Activated CD4-positive, alpha-beta T cell treated with anti-CD3 and anti-CD28 coated beads, Interleukin-2, amount 50 U/mL, for 24 hours (primary cell): ENCODE data around the gene IGFL1.
"Not testable (repeated sequence)": the region's sequence is repeated elsewhere in the genome, so short reads cannot be mapped to it uniquely, and the experiment has no call there.

ENCODE experiments used
- DNase-seq, 2 donors: peaks; one replicate each; pipeline ENCODE4 v3.0.0-alpha.2; 2020; ENCODE audit warnings: low read depth in 1 of 2, low spot score in 1 of 2

Gene IGFL1

DNA sequence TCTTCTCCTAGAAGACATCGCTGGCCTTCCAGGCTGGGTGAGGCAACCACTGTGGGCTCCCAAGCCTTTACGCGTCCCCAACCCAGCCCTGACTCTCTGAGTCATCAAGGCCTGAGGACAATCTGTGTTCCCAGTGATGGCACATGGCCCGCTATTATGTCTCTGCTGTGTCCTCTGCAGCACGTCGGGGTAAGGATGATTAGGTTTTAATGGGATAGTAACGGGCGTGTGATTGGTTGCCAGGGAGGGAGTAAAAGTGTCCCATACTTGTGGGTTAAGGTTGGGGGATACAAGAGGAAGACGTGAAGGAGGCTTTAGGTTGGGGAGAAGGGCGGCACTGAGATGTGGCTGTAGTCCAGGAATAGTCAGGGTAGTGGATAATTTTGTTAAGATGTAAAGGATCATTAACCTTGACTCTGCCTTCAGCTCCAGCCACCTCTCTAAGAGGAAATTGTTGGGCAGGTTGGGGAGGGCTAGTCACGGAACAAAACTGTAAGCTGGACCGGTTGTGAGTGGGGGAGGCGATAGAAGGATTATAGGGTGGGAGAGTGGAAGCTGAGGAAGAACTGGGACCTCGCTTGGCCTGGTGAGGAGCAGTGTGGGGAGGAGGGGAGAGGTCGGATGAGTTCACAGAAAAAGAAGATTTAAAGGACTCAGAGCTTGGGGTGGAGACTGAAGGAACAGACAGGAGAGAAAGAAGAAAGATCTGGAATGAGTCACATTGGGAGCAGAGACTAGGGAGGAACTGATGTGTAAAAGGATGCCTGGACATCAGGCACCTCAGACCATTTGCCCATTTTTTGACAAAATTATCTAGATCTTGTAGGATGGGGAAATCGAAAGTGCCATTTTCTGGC lies 27.9 kb upstream of the IGFL1 start:
- no peak for DNase-seq

- no peak for DNase-seq
Measured at GRCh38 chr19:46202426-46202825, 27.1 kb upstream of the IGFL1 start.

GRCh38 chr19:46202872-46203860 lies 26.4 kb upstream of the IGFL1 start:
- DNase-seq: no peak

DNA sequence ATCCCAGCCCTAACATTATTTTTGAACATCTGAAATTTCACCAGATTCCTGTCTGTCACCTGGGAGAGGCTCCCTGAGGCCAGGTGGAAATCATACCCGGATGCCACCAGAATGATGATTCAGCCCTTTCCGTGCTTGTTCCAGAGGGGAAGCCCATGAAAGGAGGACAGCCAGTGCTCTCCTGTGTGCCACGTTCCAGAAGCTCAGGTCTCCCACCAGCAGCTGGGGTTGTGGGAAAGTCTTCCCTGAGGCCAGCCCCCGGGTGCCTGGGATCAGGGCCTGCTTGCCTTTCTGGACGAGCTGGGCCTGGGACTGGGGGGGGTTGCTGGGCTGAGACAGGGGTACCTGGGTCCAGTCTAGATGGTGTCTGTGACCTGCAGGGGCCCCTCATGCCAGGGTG lies 25.5 kb upstream of the IGFL1 start:
- DNase-seq: no peak

DNA sequence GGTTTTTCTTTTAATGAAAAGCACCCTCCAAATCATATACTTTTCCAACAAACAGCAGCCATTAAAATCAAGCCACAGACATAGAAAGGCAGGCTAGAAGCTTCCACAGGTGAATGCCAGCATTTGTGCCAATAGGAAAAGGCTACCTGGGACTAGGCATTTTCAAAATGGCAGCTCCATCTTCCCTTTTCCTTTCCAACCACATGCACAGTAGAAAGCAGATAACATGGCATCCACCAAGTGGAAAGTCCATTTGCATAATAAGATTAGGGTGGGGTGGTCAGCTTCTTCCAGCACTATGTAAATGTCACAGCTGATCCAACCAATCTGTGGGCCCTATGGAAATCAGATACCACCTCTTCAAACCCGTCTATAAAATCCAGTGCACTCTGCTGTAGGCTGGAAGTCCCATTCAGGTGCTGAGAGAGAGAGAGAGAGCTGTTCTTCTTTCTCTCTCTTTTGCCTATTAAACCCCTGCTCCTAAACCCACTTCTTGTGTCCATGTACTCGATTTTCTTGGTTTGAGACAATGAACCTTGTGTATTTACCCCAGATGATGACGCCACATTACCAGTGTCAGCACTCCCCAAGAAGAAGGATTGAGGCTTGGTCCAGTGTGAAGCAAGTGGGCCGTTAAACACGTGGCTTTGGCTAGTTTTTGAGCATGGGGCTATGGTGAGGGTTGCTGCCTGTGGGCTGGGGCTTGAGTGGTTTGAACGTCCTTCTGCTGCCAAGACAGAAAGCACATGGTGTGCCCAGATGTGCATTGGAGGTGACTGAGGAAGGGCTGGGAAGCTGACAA lies 24.2 kb upstream of the IGFL1 start:
- DNase-seq: no peak

GRCh38 chr19:46206176-46206575 lies 23.4 kb upstream of the IGFL1 start:
- no peak for DNase-seq

DNA sequence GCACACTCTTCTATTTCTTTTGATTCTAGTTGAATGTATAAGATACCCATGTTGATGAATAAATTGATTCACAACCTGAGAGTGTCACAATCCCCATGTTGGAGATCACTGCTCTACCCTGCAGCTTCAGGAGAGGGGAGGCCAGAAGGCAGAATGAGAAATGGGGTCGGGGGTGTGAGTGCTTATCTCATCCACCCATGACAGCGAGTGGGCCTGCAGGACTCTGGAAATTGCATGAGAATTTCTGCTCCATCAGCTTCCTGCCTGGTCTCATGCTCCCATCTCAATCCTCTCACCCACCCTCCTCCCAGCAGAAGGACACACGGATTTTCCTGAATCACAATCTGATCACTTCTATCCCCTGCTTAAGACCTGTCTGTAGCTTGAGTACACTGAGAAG lies 22.9 kb upstream of the IGFL1 start:
- DNase-seq: no peak

GRCh38 chr19:46207858-46208257 lies 21.7 kb upstream of the IGFL1 start:
- DNase-seq: not testable (repeated sequence)

DNA sequence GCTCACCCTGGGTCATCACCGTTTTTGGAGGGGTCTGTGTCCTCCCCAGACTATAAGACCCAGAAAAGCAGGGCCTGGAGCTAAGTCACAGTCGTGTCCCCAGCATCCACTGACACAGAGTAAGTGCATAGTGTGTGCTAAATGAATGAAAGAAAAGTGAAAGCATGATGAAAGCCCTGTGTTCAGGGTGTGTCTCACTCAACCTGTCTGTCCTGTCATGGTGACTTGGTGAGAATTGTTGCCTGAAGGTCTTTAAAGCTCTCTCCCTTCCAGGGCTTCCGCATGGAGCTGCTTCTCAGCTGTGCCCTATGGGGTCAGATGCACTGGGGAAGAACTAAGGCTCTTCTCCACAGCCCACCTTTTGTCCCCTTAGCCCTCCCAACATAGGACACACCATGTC lies 20.5 kb upstream of the IGFL1 start:
- no peak for DNase-seq

DNA sequence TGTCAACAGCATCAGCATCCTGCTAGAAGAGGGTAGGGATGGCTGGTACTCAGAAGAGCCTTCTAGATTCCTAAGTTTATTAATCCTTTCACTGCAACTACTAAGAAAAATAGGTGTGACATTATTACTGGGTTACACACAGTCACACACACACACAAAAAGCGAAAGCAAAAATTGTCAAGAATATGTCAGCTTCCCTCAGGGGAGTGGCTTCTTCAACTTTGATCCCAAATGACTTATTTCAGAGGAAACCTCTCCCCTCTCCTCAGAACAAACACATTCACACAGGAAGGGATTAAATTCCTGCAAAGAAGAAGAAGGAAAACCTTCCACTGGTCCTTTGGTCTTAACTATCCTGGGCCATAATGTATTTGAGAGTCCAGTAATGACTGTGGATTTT lies 20.1 kb upstream of the IGFL1 start:
- no peak for DNase-seq

DNA sequence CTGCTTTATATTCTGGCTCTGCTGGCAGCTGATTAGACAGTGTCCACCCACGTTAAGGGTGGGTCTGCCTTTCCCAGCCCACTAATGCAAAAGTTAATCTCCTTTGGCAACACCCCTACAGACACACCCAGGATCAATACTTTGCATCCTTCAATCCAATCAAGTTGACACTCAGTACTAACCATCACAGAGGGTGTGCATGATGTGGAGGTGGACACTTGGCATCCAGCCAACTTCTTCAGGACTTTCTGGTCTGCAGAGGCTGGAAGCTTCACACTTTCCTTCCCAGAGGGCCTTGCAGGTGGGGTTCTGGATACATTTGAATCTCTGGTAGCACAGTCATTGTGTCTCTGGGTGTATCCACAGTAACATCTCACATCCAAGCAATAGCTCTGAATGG lies 18.9 kb upstream of the IGFL1 start:
- DNase-seq: no peak

- no peak for DNase-seq
Measured at GRCh38 chr19:46211201-46211881, 18.2 kb upstream of the IGFL1 start.

DNA sequence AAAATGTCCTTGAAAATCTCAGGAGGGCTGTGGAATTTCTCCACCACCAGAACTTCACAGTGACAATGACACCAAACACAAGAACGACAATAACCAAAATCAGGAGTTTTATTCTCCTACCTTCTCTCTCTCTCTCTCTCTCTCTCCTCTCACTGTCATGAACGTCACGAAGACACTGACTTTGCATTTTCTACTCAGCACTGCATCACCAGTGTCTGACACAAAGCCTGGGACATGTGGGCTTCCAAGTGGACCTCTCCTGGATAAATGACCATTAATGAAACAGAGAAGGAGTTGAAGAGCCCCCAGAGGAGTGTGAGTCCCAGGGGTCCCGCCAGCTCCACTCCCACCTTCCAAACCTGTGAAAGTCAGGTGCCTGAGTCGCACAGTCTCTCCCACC lies 16.9 kb upstream of the IGFL1 start:
- DNase-seq: not testable (repeated sequence)

DNA sequence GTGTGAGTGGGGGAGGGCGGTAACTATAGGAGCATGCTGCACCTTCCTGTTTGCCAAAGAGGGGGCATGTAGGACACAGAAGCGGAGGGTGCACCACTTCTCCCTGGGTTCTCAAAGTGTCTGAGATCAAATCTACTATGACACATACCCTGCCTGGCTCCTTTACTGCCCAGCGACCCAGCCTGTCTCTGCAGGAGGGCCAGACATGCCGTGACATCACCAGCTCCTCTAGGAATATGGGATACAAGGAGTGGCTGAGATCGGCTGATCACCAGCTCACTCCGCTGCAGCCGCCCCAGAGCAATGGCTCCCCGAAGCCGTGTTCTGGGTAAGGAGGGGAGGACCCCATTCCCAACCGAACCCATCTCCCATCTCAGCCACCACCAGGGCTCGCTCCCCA lies 16.4 kb upstream of the IGFL1 start:
- no peak for DNase-seq

- DNase-seq: no peak
Measured at GRCh38 chr19:46213806-46214205, 15.7 kb upstream of the IGFL1 start.

DNA sequence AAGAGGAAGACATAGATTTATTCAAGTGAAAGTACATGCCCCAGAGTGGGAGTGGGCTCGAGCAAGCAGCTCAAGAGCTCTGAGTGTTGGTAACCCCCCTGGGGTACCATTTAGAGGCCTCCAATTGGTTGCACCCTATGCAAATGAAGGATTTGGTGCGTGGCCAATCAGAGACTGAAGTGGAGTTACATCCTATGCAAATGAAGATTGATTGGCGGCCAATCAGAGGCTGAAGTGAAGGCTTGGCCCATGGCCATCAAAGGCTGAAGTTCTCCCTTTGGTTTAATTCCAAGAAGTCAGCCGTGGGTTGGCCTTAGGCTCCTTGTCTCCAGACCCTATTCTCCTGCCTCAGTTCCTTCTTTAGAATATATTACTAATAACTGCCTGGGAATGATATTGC lies 12.9 kb upstream of the IGFL1 start:
- no peak for DNase-seq

DNA sequence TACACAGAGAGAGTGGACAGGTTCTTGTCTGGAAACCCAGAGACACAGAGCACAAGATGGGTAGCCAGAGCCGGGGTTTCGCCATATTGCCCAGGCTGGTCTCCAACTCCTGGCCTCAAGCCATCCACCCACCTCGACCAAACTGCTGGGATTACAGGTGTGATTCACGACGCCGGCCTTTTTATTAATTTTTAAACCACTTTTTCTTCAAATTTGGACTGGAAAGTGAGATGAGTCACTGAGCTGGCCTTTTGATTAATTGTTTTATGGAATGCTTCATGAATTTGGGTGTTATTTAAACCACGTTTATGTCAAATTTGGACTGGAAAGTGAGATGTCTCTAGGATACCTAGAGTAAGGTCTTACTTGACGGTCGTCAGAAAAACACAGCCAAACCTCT lies 12.1 kb upstream of the IGFL1 start:
- no peak for DNase-seq

- peak in 1 of 2 donors; percentile 4 for DNase-seq
Measured at GRCh38 chr19:46218160-46218559, 11.4 kb upstream of the IGFL1 start.

GRCh38 chr19:46220038-46220615 lies 9.4 kb upstream of the IGFL1 start:
- DNase-seq: no peak

- DNase-seq: no peak
Measured at GRCh38 chr19:46221152-46221551, 8.4 kb upstream of the IGFL1 start.
